Measurements from ENCODE around the gene NUTF2.
A peak's percentile ranks its signal among the peaks of the same experiment; 100 is the strongest.

The NUTF2 gene

DNA sequence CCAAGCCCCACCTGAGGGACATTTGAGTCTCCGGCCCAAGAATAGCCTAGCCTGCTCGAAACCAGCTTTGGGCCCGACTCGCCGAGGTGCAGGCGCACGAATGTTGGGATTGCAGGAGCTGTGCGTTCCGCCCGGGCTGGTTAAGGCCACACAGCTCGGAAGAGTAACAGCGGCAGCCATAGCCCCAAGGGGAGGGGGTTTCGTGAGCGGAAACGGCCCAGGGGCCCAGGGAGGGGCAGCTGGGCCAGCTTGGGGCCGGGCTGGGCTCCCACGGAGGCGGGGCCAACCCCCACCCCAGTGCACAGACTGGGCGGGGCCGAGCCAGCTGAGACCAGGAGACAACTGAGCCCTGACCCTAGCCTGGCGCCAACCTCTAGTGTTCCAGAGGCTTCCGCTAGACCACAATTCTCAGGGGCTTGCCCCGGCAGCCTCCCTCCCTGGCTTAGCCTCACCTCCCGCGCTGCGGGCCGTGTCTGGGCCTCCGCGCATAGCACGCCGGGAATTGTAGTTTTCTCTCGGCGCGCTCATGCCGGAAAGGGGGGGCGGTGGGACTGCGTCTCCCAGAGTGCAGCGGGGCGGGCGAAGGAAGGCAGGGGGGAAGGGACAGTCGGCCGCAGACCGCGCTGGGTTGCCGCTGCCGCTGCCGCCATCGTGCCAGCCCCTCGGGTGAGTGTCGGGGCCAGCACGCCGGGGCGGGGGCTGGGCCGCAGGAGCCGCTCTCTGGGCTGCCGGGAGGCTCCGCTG lies at the start of gene NUTF2:
Gene NUTF2 (plus strand): TSS at position 614 of the 744 bp plus-strand sequence. CDS start 18,198 bp downstream, outside the sequence.
- DNase-seq (ENCODE audit: low read depth in 1 of 2, low spot score in 1 of 2), result peak; percentile 92 to 94

GRCh38 chr16:67800338-67800926 lies 46.3 kb upstream of the NUTF2 start:
- DNase-seq (ENCODE audit: low read depth in 1 of 2, low spot score in 1 of 2), result no peak

- DNase-seq (ENCODE audit: low read depth in 1 of 2, low spot score in 1 of 2), result no peak
These were observed 45.5 kb upstream of the NUTF2 start for GRCh38 chr16:67801241-67801640.

DNA sequence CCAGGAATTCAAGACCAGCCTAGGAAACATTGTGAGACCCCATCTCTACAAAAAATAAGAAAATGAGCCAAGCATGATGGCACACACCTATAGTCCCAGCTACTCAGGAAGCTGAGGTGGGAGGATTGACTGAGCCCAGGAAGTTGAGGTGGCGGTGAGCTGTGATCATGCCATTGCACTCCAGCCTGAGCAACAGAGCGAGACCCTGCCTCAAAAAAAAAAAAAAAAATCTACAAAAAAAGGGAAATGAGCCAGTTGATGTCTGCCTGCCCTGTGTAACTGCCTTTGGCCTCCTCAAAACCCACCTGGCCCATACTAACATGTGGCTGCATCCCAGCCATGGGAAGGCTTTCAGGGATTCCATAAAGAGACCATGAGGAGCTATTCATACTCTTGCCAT lies 44.9 kb upstream of the NUTF2 start:
- DNase-seq (ENCODE audit: low read depth in 1 of 2, low spot score in 1 of 2), result no peak

DNA sequence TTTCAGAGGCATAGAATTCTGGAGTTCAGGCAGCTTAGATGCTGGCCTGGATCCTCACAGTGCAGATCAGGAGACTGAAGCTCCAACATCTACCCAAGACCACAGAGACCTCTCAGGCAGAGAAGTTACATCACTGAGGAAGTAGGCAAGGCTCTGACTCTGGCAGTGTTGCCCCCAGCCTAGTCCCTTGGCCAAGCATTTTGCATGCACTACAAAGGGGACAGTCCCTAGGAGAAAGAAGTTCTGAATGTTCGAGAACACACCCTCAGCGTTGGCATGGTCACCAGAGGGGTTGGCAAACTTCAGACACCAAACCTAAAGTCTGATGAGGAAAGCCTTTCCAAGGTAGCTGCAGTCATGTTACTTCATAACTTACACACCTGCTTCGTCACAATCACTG lies 42.8 kb upstream of the NUTF2 start:
- no peak for DNase-seq (ENCODE audit: low read depth in 1 of 2, low spot score in 1 of 2)

DNA sequence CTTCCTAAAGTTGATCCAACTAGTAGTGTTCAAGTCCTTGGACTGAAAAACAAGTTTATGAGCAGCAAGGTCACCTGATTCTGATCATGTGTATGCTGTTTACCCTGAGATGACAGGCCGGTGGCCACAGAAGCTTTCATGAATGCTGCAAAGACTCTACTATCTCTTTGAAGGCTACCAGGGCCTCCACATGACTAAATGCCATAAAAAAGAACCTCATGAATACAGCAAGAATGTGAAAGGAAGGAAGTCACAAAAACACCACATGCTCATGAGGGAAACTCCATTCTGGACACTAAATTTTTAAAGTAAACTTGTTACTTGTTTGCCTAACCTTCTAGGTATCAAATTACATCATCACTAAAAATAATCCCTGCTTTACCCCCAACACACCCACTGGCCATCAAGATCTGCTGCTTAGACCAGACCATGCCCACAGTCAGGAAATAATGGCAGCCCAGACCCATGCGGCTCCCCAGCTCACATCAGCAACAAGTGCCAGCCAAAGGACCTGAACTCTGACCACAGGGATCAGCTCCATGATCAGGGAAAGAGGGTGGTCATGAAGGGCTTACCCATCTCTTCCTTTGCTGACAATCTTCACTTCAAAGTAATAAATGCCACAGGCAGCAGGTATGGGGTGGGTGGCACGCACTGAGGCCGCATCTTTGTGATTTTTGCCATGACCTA lies 41.7 kb upstream of the NUTF2 start:
- no peak for DNase-seq (ENCODE audit: low read depth in 1 of 2, low spot score in 1 of 2)

DNA sequence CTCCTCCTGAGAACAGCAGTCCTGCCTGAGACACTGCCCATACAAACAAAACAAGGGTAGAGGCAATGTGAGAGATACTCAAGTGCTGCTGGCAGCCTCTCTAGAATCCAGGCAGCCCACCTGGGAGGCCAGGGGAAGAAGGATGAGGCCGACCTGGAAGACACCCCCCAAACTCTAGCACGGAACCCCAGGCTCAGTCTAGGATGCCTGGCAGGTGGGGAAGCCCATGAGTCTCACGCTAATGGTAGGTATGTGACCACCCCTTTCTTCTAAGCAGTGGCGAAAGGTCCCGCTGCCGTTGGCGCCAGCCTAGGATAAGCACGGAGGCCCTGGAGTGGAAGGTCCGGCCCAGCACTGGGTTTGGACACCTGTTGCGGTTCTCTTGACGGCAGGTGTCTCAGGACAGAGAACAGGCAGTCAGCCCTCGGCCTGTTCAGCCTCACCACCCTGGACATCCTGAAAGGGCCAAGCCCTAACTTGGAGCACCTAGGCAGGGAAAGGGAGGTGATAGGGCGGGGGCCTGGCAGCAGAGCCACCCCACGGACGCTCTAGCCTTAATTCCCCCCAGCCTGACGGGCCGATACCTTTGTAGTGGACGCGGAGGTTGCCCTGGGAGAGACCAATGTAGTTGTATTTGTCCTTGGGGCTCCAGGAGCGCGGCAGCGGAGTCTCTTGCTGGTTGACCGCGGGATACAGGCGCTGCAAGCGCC lies 40.9 kb upstream of the NUTF2 start:
- no peak for DNase-seq (ENCODE audit: low read depth in 1 of 2, low spot score in 1 of 2)

DNA sequence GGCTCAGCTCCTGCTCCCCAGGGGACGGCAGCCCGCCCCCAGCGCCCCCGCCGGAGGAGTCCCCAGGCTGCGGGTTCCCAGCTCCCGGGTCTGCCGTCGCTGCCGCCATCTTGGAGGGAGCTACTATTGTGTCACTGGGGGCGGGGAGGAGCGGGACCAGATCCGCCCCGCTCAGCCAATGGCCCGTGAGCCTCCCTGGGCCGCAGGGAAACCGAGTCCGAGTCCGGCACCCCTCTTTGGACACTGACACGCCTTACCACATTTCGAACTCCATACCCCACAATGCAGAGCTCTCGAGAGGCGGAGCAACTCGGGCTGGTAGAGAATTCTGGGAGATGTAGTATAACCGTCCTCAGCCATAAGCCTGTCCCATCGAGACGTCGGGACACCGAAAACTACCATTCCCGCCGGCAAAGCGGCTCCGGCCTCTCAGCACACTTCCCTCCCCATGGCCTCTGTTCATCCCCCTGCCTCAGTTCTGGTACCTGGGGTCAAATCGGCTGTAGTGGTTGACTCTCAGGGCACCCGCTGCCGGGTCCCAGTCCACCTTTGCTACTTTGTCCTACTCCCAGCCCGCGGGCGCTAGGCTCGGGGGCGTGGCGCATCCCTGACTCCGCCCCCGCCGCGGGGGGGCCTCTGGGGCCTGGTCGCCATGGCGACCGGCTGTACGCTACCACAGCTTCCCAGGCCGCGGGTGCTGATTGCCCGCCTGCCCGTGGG lies 40.1 kb upstream of the NUTF2 start, which contains the start of the genes RANBP10 and TSNAXIP1:
Gene RANBP10 (minus strand): TSS at position 133 of the 720 bp plus-strand sequence. CDS start 24 bp downstream, at position 109.
Gene TSNAXIP1 (plus strand): TSS at position 462 of the 720 bp plus-strand sequence. CDS start 261 bp downstream, outside the sequence.
- peak; percentile 84 to 97 for DNase-seq (ENCODE audit: low read depth in 1 of 2, low spot score in 1 of 2)

- DNase-seq (ENCODE audit: low read depth in 1 of 2, low spot score in 1 of 2), result no peak
These were observed 39.5 kb upstream of the NUTF2 start for GRCh38 chr16:67807148-67807682.

- no peak for DNase-seq (ENCODE audit: low read depth in 1 of 2, low spot score in 1 of 2)
These were observed 34.8 kb upstream of the NUTF2 start for GRCh38 chr16:67811899-67812298.

DNA sequence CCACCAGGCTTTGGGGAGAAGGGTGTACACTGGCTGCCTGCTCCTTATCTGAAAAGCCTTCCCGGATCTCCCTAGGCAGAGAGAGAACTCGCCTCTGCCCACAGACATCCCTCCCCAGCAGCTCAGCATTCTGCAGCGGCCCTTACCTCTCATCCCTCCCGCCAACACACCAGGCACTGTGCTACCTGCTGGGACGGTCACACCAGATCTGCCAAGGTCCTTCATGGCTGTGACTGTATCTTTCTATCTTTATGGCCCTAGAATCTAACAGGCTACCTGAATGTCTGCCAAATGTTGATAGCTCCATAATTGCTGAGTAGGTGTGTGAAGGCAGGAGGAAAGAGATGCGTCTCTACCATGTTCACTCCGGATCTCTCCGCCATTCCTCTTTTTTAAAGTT lies 32.2 kb upstream of the NUTF2 start:
- no peak for DNase-seq (ENCODE audit: low read depth in 1 of 2, low spot score in 1 of 2)

GRCh38 chr16:67820608-67821259 lies 26.0 kb upstream of the NUTF2 start:
- no peak for DNase-seq (ENCODE audit: low read depth in 1 of 2, low spot score in 1 of 2)

DNA sequence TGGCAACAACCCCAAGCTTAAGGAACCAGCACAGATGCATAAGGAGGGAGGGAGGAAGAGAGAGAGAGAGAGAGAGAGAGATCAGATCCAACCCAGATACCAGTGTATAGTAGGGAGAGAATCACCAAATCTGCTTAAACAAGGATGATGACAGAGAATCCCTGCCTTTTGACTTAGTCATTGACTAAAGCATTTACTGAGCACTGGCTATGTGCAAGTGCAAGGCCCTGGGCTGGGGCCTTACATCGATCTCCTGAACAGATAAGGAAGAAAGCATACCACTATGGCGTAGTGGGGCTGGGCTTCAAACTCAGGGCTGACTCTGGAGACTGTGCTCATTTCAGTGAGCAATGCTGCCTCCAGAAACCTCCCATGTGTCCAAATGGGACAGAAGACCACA lies 24.2 kb upstream of the NUTF2 start:
- no peak for DNase-seq (ENCODE audit: low read depth in 1 of 2, low spot score in 1 of 2)

DNA sequence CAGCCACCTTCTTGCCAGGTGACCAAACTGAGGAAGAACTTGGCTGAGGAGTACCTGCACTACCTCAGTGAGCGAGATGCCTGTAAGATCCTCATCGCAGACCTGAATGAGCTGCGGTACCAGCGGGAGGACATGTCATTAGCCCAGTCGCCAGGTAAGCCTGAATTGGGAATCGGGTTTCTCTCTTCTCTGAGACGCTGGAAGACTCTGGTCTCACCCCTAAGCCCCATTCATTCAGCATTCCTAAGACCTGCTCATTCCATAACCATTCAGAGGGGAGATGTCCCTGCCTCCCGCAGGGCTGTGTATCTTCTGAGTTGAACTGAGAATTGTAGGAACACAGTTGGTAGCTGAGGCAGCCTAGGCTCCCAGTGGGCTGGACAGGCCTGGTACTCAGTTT lies 21.6 kb upstream of the NUTF2 start:
- no peak for DNase-seq (ENCODE audit: low read depth in 1 of 2, low spot score in 1 of 2)

- DNase-seq (ENCODE audit: low read depth in 1 of 2, low spot score in 1 of 2), result no peak
These were observed 20.8 kb upstream of the NUTF2 start for GRCh38 chr16:67825906-67826305.

DNA sequence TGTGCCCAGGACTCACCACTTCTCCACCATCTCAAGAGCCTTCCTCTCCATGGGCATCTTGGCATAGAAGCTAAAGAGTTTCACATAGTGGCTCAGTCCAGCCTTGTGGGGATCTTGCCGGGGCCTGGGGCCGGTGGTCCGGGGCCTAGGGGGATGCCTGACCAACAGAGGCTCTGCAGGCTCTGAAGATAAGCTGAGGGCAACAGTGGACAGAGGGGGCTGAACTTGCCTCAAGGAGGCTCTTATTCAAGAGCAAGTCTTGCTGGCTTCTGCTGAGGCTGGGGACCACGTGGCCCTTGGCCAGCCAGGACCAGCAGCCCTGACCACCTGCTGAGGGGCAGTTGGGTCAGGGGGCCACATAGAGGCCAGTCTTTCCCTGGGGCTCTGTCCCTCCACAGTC lies 18.1 kb upstream of the NUTF2 start:
- DNase-seq (ENCODE audit: low read depth in 1 of 2, low spot score in 1 of 2), result no peak

DNA sequence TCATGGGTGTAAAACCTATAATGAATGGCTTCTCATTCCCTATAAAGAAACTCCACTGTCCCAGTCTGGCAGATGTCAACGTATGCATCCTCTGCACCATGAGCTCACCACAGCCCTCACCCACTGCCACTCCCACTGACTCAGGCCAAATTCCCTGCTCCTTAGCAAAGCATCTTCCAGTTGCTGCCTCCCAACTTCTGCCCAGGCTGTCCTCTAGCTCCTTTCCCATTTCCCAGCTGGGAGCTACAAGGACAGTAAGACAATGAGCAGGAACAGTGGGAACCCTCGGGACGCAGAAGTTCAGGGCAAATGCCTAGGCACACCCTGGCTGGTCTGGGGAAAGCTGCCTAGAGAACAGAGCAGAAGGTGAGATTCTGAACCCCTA lies 13.7 kb upstream of the NUTF2 start:
- DNase-seq (ENCODE audit: low read depth in 1 of 2, low spot score in 1 of 2), result no peak

DNA sequence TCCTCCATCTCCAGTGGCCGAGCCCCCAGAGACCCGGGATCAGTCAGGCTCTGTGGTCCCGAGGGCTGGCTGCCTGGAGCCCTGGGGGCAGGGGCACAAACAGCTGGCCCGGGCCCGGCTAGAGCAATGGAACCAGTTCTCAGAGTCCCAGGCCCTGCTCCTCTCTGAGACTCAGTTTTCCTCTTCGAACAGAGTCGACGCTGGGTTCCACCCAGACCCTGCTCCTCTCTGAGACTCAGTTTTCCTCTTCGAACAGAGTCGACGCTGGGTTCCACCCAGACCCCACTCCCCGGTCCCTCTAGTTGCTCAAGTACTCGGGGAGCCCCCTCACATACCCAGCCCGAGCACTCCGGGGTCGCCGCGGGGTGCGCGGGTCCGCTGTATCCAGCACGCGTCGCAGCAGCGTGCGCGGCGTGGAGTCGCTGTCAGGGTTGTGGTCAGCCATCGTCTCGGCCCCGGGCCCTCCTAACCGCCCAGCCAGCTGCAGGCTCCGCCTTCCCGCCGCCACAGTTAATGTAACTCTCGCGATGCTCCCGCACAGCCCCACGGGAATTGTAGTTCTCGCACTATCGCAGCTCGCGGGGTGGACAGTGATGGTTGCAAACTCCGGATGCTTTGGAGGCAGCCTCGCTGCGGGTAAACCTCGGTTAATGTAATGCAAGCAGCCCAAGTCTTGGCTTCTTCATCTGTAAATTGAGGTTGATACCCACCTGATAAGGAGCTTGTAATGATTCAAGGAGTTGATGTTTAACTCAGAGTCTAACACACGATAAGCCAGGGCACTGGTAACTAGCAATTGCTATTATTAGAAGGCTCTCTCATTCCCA lies 13.1 kb upstream of the NUTF2 start:
- DNase-seq (ENCODE audit: low read depth in 1 of 2, low spot score in 1 of 2), result peak; percentile 86 to 89

DNA sequence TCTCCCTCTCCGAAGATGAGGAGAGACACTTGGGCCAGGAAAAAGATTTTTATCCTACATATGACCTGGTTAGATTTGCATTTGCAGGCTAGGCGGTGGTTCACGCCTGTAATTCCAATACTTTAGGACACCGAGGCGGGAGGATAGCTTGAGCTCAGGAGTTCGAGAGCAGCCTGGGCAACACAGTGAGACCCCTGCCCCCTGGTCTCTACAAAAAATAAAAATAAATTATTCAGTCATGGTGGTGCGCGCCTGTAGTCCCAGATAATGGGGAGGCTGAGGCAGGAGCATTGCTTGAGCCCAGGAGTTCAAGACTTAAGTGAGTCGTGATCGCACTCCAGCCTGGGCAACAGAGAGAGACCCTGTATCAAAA lies 12.5 kb upstream of the NUTF2 start:
- DNase-seq (ENCODE audit: low read depth in 1 of 2, low spot score in 1 of 2), result no peak

Measured in activated CD4-positive, alpha-beta T cell treated with anti-CD3 and anti-CD28 coated beads, Interleukin-2, amount 50 U/mL, for 24 hours (primary cell).